ENCODE results near the gene PSEN1. TPM values are rescaled to one million over a fixed set of nuclear protein-coding genes. Genes with fewer than 3 reads are reported as not detected.
"Not testable (repeated sequence)": the region's sequence is repeated elsewhere in the genome, so short reads cannot be mapped to it uniquely, and the experiment has no call there.

Gene PSEN1
- total and polyA plus RNA-seq, 2 experiments from 2014 or later = 36.3 to 49.7 TPM

GRCh38 chr14:73172500-73172899, 36.2 kb downstream of the PSEN1 start:
- TF ChIP-seq, protein P1, sequence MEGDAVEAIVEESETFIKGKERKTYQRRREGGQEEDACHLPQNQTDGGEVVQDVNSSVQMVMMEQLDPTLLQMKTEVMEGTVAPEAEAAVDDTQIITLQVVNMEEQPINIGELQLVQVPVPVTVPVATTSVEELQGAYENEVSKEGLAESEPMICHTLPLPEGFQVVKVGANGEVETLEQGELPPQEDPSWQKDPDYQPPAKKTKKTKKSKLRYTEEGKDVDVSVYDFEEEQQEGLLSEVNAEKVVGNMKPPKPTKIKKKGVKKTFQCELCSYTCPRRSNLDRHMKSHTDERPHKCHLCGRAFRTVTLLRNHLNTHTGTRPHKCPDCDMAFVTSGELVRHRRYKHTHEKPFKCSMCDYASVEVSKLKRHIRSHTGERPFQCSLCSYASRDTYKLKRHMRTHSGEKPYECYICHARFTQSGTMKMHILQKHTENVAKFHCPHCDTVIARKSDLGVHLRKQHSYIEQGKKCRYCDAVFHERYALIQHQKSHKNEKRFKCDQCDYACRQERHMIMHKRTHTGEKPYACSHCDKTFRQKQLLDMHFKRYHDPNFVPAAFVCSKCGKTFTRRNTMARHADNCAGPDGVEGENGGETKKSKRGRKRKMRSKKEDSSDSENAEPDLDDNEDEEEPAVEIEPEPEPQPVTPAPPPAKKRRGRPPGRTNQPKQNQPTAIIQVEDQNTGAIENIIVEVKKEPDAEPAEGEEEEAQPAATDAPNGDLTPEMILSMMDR (IDR thresholded peaks at IDR 0.05; ENCODE audit: low read depth, low read length) = no peak
- H3K27me3 ChIP-seq = no peaks in the 10 kb centered on the region
- peaks cover 39% of the 10 kb centered on the region for H3K36me3 ChIP-seq
- H3K27ac ChIP-seq = no peak overlapping the region
- H3K9me3 ChIP-seq (ENCODE audit: low read depth) = no peaks in the 10 kb centered on the region
- no peak for DNase-seq (ENCODE audit: low read depth in 1 of 2, low spot score in 1 of 2)
- H3K4me3 ChIP-seq = no peak overlapping the region
- H3K4me1 ChIP-seq (ENCODE audit: low read depth) = no peaks in the 10 kb centered on the region

GRCh38 chr14:73173092-73173735, 36.9 kb downstream of the PSEN1 start:
- H3K4me3 ChIP-seq = no peak overlapping the region
- H3K36me3 ChIP-seq = peaks cover 39% of the 10 kb centered on the region
- TF ChIP-seq, protein P1 (IDR thresholded peaks at IDR 0.05; ENCODE audit: low read depth, low read length) = peak; percentile 54
- H3K27ac ChIP-seq = no peak overlapping the region
- H3K27me3 ChIP-seq = no peaks in the 10 kb centered on the region
- H3K9me3 ChIP-seq (ENCODE audit: low read depth) = no peaks in the 10 kb centered on the region
- H3K4me1 ChIP-seq (ENCODE audit: low read depth) = no peaks in the 10 kb centered on the region
- peak; percentile 35 to 78 for DNase-seq (ENCODE audit: low read depth in 1 of 2, low spot score in 1 of 2)

DNA sequence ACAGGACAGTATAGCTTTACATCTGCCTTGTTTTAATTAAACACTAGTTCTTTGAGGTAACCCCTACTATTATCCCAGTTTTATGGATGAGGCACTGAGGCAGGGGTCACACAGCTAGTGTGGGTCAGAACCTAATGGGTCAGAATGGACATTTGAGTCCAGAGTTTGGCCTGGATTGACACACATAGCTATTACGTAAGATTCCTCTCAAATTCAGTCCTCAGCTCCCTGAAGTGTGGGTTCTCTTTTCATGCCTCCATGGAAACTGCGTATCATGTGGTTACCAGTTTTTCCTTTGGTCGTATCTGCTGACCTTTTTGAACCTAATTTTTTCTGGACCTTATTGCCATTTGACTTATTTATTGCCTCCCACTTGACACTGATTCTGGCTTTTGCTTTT, 40.4 kb downstream of the PSEN1 start:
- Histone ChIP-seq H3K27me3 (no peaks in the 10 kb centered on the region), H3K36me3 (peaks cover 35% of the 10 kb centered on the region), H3K4me3 (no peak overlapping the region), H3K27ac (no peak overlapping the region), H3K4me1 (ENCODE audit: low read depth) (no peaks in the 10 kb centered on the region), H3K9me3 (ENCODE audit: low read depth) (no peaks in the 10 kb centered on the region)
- TF ChIP-seq, protein P1 (IDR thresholded peaks at IDR 0.05; ENCODE audit: low read depth, low read length) = no peak
- no peak for DNase-seq (ENCODE audit: low read depth in 1 of 2, low spot score in 1 of 2)

DNA sequence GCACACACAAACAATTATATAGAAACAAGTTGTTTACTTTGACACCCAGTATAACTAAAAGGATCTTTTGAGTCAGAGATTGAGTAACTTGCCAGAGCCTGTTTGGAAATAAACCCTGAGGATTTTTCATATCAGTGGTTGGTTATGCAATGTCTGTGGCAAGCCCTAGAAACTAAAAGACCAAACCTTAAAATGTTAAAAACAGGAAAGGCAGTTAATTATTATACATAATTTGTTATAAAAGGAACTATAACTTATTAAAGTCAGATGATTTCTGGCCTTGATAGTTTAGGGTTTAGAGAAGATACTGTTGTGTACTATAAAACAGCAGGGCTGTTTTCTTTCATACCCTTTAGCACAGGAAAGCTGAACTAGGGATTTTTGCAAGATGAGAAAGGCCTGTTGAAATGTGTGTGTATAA, 44.1 kb downstream of the PSEN1 start:
- TF ChIP-seq, protein P1 (IDR thresholded peaks at IDR 0.05; ENCODE audit: low read depth, low read length) = no peak
- no peaks in the 10 kb centered on the region for H3K27me3 ChIP-seq
- no peak overlapping the region for H3K27ac ChIP-seq
- H3K4me1 ChIP-seq (ENCODE audit: low read depth) = no peaks in the 10 kb centered on the region
- no peaks in the 10 kb centered on the region for H3K9me3 ChIP-seq (ENCODE audit: low read depth)
- no peak overlapping the region for H3K4me3 ChIP-seq
- H3K36me3 ChIP-seq = peaks cover 12% of the 10 kb centered on the region
- peak in 1 of 2 donors; percentile 83 for DNase-seq (ENCODE audit: low read depth in 1 of 2, low spot score in 1 of 2)

GRCh38 chr14:73180969-73181368, 44.7 kb downstream of the PSEN1 start:
- H3K27me3 ChIP-seq; DNase-seq (ENCODE audit: low read depth in 1 of 2, low spot score in 1 of 2); H3K4me3 ChIP-seq; H3K4me1 ChIP-seq (ENCODE audit: low read depth); H3K9me3 ChIP-seq (ENCODE audit: low read depth); H3K27ac ChIP-seq: not testable (repeated sequence)
- H3K36me3 ChIP-seq = peaks cover 14% of the 10 kb centered on the region

DNA sequence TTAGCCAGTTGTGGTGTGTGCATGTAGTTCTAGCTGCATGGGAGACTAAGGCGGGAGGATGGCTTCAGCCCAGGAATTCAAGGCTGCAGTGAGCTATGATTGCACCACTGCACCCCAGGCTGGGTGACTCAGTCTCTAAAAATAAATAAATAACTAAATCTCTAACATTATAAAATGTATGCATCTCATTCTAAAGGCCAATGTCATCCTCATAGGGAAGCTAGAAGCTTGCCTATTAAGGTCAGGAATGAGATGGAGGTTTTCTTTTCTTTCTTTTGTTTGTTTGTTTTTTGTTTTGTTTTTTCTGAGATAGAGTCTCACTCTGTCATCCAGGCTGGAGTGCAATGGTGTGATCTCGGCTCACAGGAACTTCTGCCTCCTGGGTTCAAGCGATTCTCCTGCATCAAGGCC, 52.2 kb downstream of the PSEN1 start:
- H3K4me1 ChIP-seq (ENCODE audit: low read depth) = no peaks in the 10 kb centered on the region
- no peaks in the 10 kb centered on the region for H3K9me3 ChIP-seq (ENCODE audit: low read depth)
- no peak overlapping the region for H3K4me3 ChIP-seq
- H3K36me3 ChIP-seq = peaks cover 19% of the 10 kb centered on the region
- no peaks in the 10 kb centered on the region for H3K27me3 ChIP-seq
- TF ChIP-seq, protein P1 (IDR thresholded peaks at IDR 0.05; ENCODE audit: low read depth, low read length) = no peak
- H3K27ac ChIP-seq = no peak overlapping the region
- peak in 1 of 2 donors; percentile 61 for DNase-seq (ENCODE audit: low read depth in 1 of 2, low spot score in 1 of 2)
